Right lobe of liver (tissue), 6 donors: ENCODE measurements around the gene COPB2. TPM values are rescaled to one million over a fixed set of nuclear protein-coding genes. Genes with fewer than 3 reads are reported as not detected.
A peak's percentile ranks its signal among the peaks of the same experiment; 100 is the strongest.

Experiments
- ATAC-seq, 4 donors: fragments of 200-7000 bp; cut with Tn5 transposase; one replicate each; pipeline ENCODE4 v1.9.1; 2020; ENCODE audit warnings: mild to moderate bottlenecking in 4 of 4, moderate library complexity in 4 of 4
- DNase-seq, 3 donors: peaks; one replicate each; pipeline ENCODE4 v3.0.0-alpha.2; 2020
- H3K27ac ChIP-seq, 3 donors: fragments of 200-600 bp; one replicate each; pipeline ENCODE4 v1.8.0; 2022
- H3K27me3 ChIP-seq, 2 donors: fragments of 200-600 bp; one replicate each; pipeline ENCODE4 v1.8.0; 2022
- H3K36me3 ChIP-seq, 4 donors: fragments of 200-600 bp; sonication (generic) in 1 of 4; one replicate each; pipeline versions ENCODE4 v1.5.1 to v1.8.0; 2017 to 2022; ENCODE audit warnings: control low read depth in 1 of 4
- H3K4me1 ChIP-seq, 4 donors: fragments of 200-600 bp; sonication (generic) in 1 of 4; one replicate each; pipeline versions ENCODE4 v1.5.1 to v1.8.0; 2017 to 2022; ENCODE audit warnings: control low read depth in 1 of 4
- H3K4me3 ChIP-seq, 3 donors: fragments of 200-600 bp; one replicate each; pipeline ENCODE4 v1.8.0; 2022
- H3K9me3 ChIP-seq, 4 donors: fragments of 200-600 bp; sonication (generic) in 1 of 4; one replicate each; pipeline versions ENCODE4 v1.5.1 to v1.8.0; 2017 to 2022; ENCODE audit warnings: control low read depth in 1 of 4
- CTCF ChIP-seq, 4 donors: fragments of 200-600 bp in 3 of 4; fragments of 450-650 bp in 1 of 4; IDR thresholded peaks; one replicate each; pipeline versions ENCODE4 v1.5.1 to v1.8.0; 2016 to 2022; ENCODE audit warnings: antibody characterized with exemption in 4 of 4, mild to moderate bottlenecking in 2 of 4
- POLR2A ChIP-seq: fragments of 450-650 bp; IDR thresholded peaks from one replicate; pipeline ENCODE4 v1.6.1; 2017; ENCODE audit warnings: antibody characterized with exemption, mild to moderate bottlenecking
- WGBS: methylation state at CpG from one replicate; pipeline ENCODE4 v1.1.6; 2018; ENCODE audit warnings: low coverage, low lambda C conversion rate; ENCODE audit not compliant: insufficient coverage; ENCODE audit errors: missing lambda C conversion rate; 5-methylcytosine and 5-hydroxymethylcytosine counted together
- intact Hi-C, 2 donors: fragments of 100-400 bp; cut with DNase I; formaldehyde crosslinking; loops; one replicate each; pipeline versions ENCODE4 v1.11.2 to v1.14.1; 2022
- total RNA-seq, 6 experiments: library from RNA; depleted of rRNA in 2 of 6; stranded (reverse); fragments of >200 nt in 2 of 6; fragmentation: NEBNext Ultra II Directional in 3 of 6; extraction: Animal tissue kit (Norgen Biotek cat#: 25700) in 3 of 6; gene quantifications; one replicate each; pipeline versions ENCODE4 v1.1.0 to v1.2.4, GENCODE V29; 2016 to 2023
- donor health status: DM: no; HTN: yes; CAD: no.
- donor health status: DM: no; HTN: no; CAD: no.
- donor health status: DM: no; HTN: no; CAD: no.
- donor health status: DM: no; HTN: yes; CAD: no.
- donor health status: DM: no; HTN: yes; CAD: no.

COPB2 gene
- total RNA-seq, 6 experiments from 2014 or later, result 59.4 to 81.9 (median 66.2) TPM

- ATAC-seq (no peak), DNase-seq (no peak)
- peaks cover 0 to 48% (median 12%) of the 10 kb centered on the region in 4 donors for H3K36me3 ChIP-seq
- H3K4me1 ChIP-seq, result peaks cover 0 to 15% (median 7%) of the 10 kb centered on the region in 4 donors
- no peaks in the 10 kb centered on the region for H3K9me3 ChIP-seq
- no peak overlapping the region for H3K4me3 ChIP-seq
- TF ChIP-seq CTCF (IDR thresholded peaks at IDR 0.05) (no peak), POLR2A (no peak)
- no peaks in the 10 kb centered on the region for H3K27me3 ChIP-seq
- WGBS, result 88% methylated on average over 2 of the region's 2 CpGs
- H3K27ac ChIP-seq, result no peak overlapping the region
- intact Hi-C loops, result no loop called here
These were observed 42.7 kb downstream of the COPB2 start for GRCh38 chr3:139346771-139347170.

- 0% methylated on average over 31 of the region's 37 CpGs for WGBS
- DNase-seq (peak; percentile 79 to 88 (median 84)), ATAC-seq (peak; percentile 96 to 97 (median 96))
- H3K9me3 ChIP-seq, result no peaks in the 10 kb centered on the region
- H3K36me3 ChIP-seq, result peaks cover 0 to 22% (median 7%) of the 10 kb centered on the region in 4 donors
- H3K4me1 ChIP-seq, result peaks cover 0 to 15% (median 7%) of the 10 kb centered on the region in 4 donors
- TF ChIP-seq CTCF (IDR thresholded peaks at IDR 0.05) (no peak), POLR2A (peak; percentile 56)
- peak within 1 kb of the TSS; percentile 63 to 89 (median 82) for H3K27ac ChIP-seq
- H3K27me3 ChIP-seq, result no peaks in the 10 kb centered on the region
- intact Hi-C loops, result no loop called here
- peak within 1 kb of the TSS; percentile 50 to 96 (median 94) for H3K4me3 ChIP-seq
These were observed 45.3 kb downstream of the COPB2 start, which contains the start of gene MRPS22 for GRCh38 chr3:139343895-139344856. Gene MRPS22 (plus strand): TSS chr3:139344020. CDS start chr3:139344027, 7 bp downstream.

GRCh38 chr3:139342054-139342453 is 47.4 kb downstream of the COPB2 start:
- Histone ChIP-seq H3K9me3 (no peaks in the 10 kb centered on the region), H3K27me3 (no peaks in the 10 kb centered on the region), H3K36me3 (peaks cover 0 to under 1% (median 0%) of the 10 kb centered on the region in 4 donors), H3K4me1 (peaks cover 0 to 15% (median 7%) of the 10 kb centered on the region in 4 donors), H3K4me3 (no peak overlapping the region), H3K27ac (no peak overlapping the region)
- ATAC-seq (no peak), DNase-seq (no peak)
- no peak for TF ChIP-seq POLR2A
- no peak for TF ChIP-seq CTCF (IDR thresholded peaks at IDR 0.05)
- intact Hi-C loops, result no loop called here

GRCh38 chr3:139340784-139341183 is 48.7 kb downstream of the COPB2 start:
- intact Hi-C loops, result no loop called here
- Histone ChIP-seq H3K9me3 (no peaks in the 10 kb centered on the region), H3K27me3 (no peaks in the 10 kb centered on the region), H3K4me3 (no peak overlapping the region), H3K4me1 (peaks cover 0 to 14% (median 6%) of the 10 kb centered on the region in 4 donors), H3K27ac (no peak overlapping the region), H3K36me3 (no peaks in the 10 kb centered on the region)
- DNase-seq (no peak), ATAC-seq (no peak)
- no peak for TF ChIP-seq CTCF (IDR thresholded peaks at IDR 0.05)
- TF ChIP-seq POLR2A, result no peak
